HG03354 (cell line): ENCODE results near the gene CCDC146.

ENCODE experiments used
- ATAC-seq: cut with Tn5 transposase; IDR thresholded peaks from one replicate; pipeline ENCODE4 v1.9.1; 2021; ENCODE audit warnings: mild to moderate bottlenecking; ENCODE audit not compliant: unreplicated experiment, poor library complexity, severe bottlenecking

Gene CCDC146

DNA sequence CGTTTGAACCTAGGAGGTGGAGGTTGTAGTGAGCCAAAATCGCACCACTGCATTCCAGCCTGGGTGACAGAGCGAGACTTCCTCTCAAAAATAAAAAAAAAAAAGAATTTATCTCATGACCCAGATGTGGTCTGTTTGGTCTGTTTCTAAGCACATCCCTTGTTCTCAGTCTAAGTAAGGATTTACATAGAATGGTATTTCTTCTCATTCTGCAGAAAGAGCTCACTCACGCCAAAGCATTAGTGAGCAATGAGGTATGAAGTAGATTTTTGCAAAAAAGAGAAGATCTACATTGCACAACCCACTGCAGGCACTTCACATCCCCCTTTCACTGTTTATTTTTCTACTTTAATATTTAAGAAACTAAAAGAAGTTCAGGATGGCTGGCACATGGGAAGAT, 153.7 kb downstream of the CCDC146 start:
- no peak for ATAC-seq

DNA sequence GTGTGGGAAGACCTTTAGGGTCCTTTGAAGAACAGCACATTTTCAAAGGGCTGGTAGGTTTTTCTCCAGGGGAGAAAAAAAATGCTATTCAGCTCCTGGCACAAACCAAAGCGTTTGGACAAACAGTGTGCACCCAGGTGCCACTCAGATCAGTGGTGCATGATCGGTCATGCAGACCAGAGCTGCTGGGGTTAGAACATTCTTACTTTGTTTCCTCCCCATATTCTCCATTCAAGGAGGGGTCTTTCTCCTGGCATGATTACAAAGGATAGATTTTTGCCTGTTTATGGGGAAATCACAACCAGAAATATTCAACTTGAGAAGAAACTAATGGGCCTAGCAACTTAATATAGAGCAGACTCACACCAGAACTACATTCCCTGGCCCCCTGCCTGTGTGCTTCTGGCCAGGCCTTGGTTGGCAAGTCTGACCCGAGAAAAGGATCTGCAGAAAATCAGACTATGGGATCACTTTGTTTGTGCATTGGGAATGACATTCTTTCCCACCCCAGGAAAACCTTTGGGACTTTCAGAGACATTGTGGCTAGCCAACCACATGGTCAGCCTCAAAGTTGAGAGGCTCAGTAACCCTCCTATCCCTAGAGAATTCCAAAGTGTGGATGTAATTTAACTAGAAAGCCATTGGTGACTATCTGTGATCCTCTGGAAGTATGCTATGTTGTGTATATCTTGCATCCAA, 159.5 kb downstream of the CCDC146 start:
- ATAC-seq, result no peak

DNA sequence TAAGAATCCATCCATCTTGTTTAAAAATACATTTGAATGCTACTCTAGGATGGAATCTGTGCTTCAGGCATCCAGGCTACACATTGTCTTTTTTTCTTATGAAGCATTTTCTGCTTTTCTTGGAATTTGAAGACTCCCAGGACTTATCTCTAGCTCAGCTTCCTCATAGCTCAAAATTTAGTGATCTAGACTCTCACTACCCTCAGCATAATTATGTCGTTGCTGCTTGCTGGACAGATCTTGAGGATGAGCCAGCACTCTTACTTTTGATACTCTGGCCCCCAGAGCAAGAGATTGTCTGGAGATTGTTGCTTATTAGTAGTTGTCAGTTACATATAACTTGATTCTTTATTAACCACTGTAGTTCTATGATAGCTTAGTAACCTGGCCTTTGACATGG, 160.5 kb downstream of the CCDC146 start:
- no peak for ATAC-seq

DNA sequence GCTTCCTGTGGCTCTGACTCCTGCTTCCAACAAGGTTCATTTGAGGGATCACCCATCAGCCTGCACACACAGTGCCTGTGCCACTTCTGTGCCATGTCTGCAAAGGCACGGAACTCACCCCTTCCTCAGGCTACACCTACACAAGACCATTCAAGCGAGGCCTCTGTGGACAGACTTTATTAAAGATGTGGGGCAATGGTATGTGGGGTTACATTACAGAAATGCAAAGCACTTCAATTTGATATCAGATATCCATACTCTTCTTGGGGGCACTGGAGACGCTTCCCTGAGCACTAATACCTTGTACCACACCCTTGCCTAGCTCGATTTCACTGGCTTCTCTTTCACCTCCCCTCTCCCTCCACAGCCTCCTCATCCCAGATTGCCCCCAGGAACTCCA, 161.6 kb downstream of the CCDC146 start:
- ATAC-seq, result no peak

DNA sequence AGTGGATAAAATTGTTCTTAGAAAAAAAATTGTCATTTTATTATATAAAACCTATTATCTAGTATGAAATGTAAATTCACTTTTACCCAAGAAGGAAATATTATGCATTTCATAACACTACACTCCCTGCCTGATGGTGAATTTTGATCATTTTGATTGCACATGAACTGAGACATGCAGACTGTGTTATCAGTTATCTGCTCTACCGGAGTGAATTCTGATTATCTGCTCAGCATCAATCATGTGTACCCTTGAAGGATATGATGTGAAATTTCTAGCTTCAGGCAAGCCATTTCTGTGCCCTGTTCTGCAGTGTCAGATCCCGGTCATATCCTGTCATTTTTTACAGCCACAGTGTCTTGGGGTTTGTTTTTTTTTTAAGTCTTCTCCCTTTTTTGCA, 162.2 kb downstream of the CCDC146 start:
- ATAC-seq, result no peak

DNA sequence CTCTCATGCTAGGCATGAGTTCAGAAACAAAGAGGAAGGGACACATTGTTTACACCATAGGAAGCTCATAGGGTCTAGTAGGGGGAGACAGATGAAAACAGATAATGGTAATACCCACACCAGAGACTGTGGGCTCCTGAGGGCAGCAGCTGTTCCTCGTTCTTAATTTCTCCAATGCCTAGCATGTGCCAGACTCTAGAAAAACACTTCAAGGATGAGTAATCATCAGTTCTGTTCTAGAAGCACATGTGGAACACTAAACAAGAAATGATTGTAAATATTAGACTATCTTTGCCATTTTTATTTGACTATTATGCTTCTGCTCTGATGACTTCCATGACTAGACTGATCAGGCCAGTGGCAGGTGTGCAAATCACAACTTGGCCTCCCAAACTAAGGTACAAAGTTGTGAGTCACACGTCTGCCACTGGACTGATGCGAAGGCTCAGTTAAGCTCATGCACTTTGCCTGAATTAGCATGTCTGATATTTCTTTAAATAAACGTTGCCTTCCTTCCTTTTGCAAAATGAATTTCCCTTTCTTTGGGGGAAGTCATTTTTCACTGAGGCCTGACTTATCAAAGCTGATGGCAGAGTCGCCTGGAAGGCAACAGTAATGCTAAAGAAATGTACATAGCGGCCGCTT, 166.4 kb downstream of the CCDC146 start:
- no peak for ATAC-seq

DNA sequence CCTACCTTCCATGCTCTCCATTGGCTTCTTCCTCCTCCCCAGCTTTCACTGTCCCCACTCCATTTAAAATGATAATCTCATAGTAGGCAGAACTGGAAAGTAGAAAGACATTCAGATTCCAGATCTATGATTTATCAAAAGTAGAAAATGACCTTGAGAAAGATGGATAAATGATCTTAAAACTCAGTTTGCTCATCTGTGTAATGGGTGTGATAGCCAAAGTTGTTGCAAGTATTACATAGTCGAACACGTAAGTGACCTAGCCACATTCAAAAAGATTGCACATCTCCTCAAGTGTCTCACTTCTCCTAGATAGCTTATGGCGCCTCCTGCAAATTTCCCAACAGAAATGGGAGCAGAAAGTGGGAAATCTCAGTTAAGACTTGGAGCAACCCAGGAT, 167.0 kb downstream of the CCDC146 start:
- no peak for ATAC-seq

DNA sequence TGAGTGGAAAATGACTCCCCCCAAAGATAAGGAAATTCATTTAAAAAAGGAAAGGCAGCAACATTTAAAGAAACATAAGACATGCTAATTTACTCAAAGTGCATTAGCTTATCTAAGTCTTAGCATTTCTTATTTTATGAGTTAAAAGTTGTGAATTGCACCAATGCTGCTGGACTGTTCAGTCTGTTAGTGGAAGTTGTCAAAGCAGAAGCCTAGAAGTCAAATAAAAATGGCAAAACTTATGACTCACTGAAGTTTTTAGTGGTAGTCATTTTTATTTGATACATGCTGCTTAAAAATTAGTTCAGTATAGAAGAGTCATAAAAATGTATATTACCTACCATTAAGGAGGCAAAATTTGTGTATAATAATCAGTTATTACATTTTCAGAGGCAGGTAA, 168.0 kb downstream of the CCDC146 start:
- no peak for ATAC-seq

DNA sequence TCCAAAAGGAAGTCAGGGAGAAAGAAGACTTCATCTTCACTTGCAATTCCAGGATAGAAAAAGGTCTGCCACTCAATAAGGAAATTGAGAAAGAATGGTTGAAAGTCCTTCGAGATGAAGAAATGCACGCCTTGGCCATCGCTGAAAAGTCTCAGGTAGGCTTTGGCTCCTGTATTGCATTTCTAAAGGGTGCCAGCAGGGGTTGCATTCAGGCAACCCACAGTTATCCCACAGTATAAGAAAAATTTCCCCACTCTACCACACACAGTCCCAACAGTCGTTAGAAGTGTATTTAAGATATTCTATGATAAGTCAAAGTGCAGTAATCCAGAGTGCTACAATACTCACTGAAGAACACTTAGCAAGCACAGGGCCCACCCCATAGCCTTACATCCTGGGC, 170.6 kb downstream of the CCDC146 start:
- ATAC-seq, result no peak

DNA sequence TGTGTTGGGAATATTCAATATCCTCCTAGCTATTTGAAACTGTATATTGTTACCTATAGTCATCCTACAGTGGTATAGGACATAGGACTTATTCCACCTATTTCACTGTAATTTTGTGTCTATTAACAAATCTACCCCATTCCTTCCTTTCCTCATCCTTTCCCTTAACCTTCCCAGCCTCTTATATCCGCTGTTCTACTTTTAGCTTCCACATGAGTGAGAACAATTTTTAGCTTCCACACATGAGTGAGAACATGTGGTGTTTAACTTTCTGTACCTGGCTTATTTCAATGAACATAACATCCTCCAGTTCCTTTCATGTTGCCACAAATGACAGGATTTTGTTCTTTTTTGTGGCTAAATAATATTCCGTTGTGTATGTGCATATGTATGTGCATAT, 173.1 kb downstream of the CCDC146 start:
- ATAC-seq, result no peak

DNA sequence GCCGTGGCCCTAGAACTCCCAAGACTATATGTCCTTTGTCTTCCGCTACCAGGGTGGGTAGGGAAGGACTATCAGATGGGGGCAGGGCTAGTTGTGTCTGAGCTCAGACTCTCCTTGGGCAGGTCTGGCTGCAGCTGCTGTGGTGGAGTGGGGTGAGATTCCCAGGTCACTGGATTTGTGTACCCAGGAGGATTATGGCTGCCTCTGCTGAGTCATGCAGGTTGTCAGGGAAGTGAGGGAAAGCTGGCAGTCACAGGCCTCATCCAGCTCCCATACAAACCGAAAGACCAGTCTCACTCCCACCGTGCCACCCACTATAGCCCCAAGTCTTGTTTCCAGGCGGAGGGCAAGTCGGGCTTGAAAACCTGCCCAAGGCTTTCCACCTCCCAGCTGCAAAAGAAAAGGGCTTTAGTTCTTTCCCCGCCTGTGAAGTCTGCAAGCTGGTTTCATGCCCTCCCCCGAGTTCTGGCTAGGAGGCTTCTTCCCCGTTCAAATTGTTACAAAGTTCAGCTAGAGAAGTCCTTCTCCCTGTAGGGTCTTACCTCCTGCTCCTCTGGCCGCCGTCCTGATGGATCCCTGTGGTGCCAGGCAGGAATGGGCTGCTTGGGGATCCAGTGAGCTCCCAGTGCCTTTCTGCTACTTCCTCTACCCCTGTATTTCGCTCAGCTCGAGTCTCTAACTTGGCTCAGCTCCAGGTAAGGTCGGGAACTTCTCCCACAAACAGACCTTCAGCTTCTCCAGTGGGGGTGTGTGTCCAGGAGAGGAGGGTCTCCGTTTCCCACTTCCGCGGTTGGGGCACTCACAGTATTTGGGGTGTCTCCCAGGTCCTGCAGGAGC, 184.0 kb downstream of the CCDC146 start:
- no peak for ATAC-seq

DNA sequence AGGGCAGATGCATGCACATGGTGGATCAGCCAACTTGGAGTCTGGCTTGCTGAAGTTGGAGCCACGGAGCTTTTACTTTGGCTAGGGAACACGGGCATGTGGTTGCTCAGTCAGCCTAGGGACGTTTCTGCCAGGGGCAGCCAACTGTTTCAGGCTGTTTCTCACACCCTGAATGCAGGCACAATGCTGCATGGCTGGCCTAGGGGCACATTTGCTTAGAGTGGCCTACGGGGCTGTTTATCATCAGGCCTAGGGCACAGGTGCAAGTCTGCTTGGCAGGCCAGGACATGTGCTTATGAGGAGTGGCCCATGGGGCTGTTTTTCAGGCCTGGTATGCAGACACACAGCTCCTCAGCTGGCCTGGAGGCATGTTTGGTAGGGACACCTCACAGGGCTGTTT, 186.4 kb downstream of the CCDC146 start:
- no peak for ATAC-seq

DNA sequence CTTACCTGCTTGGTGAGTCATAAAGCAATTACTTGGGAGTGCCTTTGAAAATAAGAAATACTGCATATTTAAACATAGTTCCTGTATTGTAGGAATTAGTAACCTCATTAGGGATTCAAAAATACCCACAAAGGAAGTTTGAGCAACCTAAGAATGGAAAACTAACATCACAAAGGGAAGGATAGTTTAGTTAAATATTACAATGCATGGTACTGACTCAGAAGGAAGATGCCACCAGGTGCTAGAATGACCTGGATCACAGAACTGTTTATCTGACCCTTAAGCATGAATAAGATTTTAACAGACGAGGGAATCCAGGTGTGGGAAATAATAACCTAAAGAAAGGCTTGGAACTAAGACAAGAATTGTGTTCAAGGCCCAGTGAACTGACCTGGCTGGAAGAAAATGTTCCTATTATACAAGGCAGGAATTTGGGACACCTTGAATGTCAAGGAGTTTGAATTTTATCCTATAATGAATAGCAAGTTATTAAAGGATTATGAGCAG, 187.4 kb downstream of the CCDC146 start:
- ATAC-seq, result no peak

DNA sequence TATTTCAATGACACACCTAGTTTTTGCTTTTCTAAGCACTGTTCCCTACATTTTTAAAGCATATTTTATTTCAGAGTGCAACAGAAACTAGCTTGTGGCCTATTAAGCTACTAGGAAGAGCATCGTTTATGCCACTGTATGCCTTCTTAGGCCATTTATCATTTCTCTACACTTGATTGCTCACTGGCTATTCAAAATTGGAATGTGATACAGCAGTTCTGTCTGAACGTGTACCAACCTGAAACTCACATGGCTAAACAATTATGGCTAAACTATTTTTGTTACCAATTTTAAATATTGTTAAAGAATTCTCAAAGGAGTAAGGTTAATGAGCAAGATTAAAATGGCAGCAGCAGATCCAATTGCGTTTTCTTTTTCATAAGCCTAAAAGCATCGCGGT, 188.6 kb downstream of the CCDC146 start:
- ATAC-seq, result no peak

DNA sequence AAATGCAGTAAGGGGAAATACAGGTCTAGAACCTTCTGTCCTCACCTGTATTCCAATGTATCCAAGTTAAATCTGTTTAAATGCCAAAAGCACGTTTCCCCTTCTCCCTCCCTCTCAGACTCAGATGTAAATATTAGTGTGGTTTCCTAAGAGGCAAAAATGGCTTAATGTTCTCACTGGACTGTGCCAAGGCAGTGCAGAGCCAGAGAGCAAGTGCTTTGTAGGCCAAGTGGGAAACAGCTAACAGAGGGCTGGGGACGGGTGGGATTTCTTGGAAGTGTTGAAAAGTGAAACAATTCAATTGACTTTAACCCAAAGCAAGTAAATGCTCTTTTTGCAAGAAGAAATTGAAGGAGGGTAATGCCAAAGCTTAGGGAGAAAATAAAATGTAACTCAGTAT, 190.7 kb downstream of the CCDC146 start:
- ATAC-seq, result no peak

DNA sequence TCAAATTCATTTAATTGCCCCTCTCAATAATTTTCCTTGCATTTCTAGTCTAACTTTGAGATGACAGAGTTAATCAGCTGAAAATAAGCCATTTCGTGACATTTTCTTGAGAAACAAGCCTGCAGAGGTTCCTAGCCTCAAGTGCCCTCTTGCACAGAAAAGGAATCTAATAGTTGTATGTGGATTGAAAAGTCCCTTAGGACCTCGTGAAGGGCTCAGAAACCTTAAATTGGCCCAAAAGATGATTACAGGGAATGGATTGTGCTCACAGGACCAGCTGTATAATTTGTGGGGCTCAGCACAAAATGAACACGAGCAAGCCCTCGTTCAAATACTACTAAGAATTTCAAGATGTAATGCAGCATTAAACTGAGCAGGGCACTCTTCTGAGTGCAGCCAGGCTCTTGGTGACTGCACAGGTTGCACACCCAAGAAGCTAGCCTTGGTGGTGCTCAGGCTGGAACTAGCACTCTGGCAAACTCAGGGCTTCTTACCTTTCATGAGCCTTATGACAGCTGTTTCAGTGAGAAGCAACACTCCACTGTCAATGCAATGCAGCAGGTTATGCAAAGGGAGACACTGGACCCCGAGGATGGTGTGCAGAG, 191.6 kb downstream of the CCDC146 start:
- ATAC-seq, result no peak

DNA sequence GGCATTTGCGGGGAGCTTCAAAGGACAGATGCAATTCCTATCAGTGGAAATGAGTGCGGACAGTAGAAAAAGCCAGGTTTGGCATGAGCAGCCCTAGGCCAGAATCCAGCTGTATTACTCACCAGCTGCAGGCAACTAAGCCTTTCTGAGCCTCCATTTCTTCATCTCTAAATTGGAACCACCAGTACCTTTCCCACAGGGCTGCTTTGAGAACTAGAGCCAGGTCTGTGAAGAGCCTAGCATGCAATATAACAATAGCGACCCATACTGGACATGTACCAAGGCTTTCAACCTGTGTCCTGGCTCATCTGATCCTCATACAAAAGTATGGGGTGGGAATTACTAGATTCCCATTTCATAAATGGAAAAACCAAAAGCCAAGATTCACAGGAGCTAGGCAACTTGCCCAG, 192.8 kb downstream of the CCDC146 start:
- ATAC-seq, result no peak

DNA sequence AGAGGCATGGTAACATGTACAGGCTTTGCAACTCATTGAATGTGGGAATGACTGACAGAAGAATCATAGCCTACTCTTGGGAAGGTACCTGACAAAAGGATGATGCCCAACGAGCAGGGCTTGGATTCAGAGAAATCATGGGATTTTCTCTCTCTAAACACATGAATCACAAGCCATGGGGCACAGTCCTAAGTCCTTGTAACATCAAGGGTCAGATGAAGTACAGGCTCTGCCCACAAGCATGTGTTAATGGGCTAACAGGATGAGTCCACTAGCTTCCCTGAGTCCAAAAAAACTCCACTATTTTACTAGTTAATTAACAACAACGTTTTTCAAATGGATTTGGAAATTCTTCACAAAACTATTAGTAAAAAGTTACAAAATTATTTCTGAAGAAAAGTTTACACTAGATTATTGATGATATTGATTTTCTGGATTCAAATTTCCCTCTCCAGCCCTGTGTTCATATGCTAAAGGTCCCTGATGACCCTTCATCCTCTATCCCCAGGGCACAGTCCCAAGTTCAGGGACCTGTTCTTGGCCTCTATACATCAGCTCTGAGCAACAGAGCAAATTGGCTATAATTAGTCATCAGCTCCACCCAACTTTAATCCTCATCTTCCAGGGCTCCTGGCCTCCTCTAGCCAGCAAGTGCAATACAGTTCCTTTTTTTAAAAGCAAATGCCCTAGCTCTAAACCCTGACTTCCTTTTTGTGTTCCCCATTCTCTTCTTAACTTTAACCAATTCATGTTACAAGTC, 194.0 kb downstream of the CCDC146 start:
- no peak for ATAC-seq

DNA sequence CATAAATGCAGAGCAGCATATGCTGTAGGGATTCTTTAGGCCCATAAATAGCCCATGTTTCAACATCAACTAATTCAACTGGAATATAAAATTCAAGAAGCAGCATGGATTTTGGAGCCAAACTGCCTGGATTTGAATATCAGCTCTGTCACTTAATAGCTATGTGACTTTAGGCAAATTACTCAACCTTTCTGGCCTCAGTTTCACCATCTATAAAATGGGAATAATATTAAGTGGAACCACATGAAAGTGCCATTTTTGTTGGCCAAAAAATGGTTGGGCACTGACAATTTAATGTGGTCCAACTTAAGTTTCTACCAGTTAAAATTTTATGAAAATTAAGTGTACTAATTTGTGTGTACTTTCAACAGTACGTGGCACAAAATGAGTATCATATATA, 195.6 kb downstream of the CCDC146 start:
- ATAC-seq, result no peak

DNA sequence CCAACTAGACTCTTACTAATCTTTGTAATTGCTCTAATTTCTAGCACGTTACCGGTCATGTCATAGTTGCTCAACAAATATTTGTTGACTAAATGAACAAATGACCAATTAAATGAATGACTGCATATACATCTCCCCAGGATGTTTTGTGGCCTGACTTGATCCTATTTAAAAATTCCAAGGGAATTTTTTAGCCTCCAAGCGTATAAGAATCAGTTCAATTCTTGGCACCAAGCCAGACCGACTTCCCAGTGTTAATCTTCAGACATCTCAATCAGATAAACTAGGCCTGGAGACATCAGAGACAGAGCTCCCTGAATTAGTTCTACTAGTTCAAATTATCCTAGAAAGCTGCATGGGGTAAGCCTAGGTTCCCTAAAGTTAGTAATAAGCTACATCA, 197.7 kb downstream of the CCDC146 start:
- ATAC-seq, result no peak
